HG02852 (cell line): ENCODE results near the gene IER2.
"Not testable (repeated sequence)": the region's sequence is repeated elsewhere in the genome, so short reads cannot be mapped to it uniquely, and the experiment has no call there.

ENCODE experiments used
- ATAC-seq: cut with Tn5 transposase; IDR thresholded peaks from one replicate; pipeline ENCODE4 v1.9.1; 2021; ENCODE audit warnings: mild to moderate bottlenecking, moderate library complexity; ENCODE audit not compliant: unreplicated experiment

The IER2 gene

GRCh38 chr19:13162724-13163608, 12.8 kb downstream of the IER2 start:
- no peak for ATAC-seq

- no peak for ATAC-seq
These were observed 13.6 kb downstream of the IER2 start for GRCh38 chr19:13163609-13164342.

- ATAC-seq, result no peak
These were observed 14.3 kb downstream of the IER2 start for GRCh38 chr19:13164343-13165161.

GRCh38 chr19:13165162-13165997, 15.2 kb downstream of the IER2 start:
- no peak for ATAC-seq

GRCh38 chr19:13166151-13166550, 15.9 kb downstream of the IER2 start:
- not testable (repeated sequence) for ATAC-seq

GRCh38 chr19:13169769-13170168, 19.6 kb downstream of the IER2 start:
- ATAC-seq, result no peak

- ATAC-seq, result no peak
These were observed 20.9 kb downstream of the IER2 start for GRCh38 chr19:13171146-13171545.

GRCh38 chr19:13172346-13173138, 22.3 kb downstream of the IER2 start:
- ATAC-seq, result no peak

GRCh38 chr19:13173139-13173737, 23.0 kb downstream of the IER2 start:
- ATAC-seq, result no peak

- no peak for ATAC-seq
These were observed 26.1 kb downstream of the IER2 start for GRCh38 chr19:13176345-13176744.

- ATAC-seq, result not testable (repeated sequence)
These were observed 27.4 kb downstream of the IER2 start for GRCh38 chr19:13177584-13177983.

GRCh38 chr19:13178291-13178690, 28.1 kb downstream of the IER2 start:
- not testable (repeated sequence) for ATAC-seq

- ATAC-seq, result no peak
These were observed 31.7 kb downstream of the IER2 start for GRCh38 chr19:13181747-13182388.

GRCh38 chr19:13184926-13185325, 34.7 kb downstream of the IER2 start:
- ATAC-seq, result not testable (repeated sequence)

- not testable (repeated sequence) for ATAC-seq
These were observed 35.8 kb downstream of the IER2 start for GRCh38 chr19:13185763-13186657.

- not testable (repeated sequence) for ATAC-seq
These were observed 36.5 kb downstream of the IER2 start for GRCh38 chr19:13186688-13187087.

GRCh38 chr19:13187419-13187818, 37.2 kb downstream of the IER2 start:
- ATAC-seq, result no peak

- ATAC-seq, result no peak
These were observed 39.4 kb downstream of the IER2 start for GRCh38 chr19:13189600-13189999.
